Measurements from ENCODE around the gene MOCS3.
A peak's percentile ranks its signal among the peaks of the same experiment; 100 is the strongest.

Gene MOCS3, protein sequence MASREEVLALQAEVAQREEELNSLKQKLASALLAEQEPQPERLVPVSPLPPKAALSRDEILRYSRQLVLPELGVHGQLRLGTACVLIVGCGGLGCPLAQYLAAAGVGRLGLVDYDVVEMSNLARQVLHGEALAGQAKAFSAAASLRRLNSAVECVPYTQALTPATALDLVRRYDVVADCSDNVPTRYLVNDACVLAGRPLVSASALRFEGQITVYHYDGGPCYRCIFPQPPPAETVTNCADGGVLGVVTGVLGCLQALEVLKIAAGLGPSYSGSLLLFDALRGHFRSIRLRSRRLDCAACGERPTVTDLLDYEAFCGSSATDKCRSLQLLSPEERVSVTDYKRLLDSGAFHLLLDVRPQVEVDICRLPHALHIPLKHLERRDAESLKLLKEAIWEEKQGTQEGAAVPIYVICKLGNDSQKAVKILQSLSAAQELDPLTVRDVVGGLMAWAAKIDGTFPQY

DNA sequence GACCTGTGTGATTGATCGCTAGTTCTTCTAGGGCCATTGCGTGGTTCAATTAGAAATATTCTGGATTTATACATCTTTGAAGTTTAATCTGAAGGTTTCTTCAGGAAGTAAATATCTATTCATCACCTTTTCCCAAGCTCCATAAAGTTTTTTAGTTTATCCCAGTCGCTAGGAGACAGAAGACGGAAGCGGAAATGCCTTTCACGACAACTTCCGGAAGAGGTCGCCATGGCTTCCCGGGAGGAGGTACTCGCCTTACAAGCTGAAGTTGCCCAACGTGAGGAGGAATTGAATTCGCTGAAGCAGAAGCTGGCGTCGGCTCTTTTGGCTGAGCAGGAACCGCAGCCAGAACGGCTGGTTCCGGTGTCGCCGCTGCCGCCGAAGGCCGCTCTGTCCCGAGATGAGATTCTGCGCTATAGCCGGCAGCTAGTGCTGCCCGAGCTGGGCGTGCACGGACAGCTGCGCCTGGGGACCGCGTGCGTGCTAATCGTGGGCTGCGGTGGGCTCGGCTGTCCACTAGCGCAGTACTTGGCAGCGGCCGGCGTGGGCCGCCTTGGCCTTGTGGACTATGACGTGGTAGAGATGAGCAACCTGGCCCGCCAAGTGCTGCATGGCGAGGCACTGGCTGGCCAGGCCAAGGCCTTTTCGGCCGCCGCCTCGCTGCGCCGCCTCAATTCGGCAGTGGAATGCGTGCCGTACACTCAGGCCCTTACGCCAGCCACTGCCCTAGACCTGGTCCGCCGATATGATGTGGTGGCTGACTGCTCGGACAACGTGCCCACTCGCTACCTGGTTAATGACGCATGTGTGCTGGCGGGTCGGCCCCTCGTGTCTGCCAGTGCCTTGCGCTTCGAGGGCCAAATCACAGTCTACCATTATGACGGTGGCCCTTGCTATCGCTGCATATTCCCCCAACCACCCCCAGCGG is at the start of gene MOCS3:
Gene MOCS3 (plus strand): TSS at position 204 of the 928 bp plus-strand sequence. CDS start 25 bp downstream, at position 229.
- DNase-seq, result peak; percentile 88

DNA sequence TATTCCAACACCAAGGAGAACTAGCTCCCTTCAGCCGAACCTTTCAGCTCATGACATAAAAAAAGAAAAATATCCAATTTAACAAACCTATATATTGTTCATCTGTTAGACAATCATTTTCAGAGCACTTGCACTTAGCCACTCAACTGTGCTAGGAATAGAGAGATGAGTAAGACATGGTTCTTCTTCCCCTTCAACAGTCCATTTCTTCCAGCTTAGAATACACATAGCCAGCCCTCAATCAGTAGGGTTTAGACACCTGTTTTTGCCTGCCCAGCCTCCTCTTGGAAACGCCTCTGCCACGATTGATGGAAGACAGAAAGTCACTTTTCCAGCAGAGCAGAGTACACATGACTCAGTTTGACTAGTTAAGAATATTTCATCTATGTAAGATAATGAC is 49.2 kb upstream of the MOCS3 start:
- DNase-seq, result no peak

GRCh38 chr20:50911030-50911429 is 47.6 kb upstream of the MOCS3 start:
- DNase-seq, result no peak

GRCh38 chr20:50911716-50912115 is 46.9 kb upstream of the MOCS3 start:
- DNase-seq, result no peak

DNA sequence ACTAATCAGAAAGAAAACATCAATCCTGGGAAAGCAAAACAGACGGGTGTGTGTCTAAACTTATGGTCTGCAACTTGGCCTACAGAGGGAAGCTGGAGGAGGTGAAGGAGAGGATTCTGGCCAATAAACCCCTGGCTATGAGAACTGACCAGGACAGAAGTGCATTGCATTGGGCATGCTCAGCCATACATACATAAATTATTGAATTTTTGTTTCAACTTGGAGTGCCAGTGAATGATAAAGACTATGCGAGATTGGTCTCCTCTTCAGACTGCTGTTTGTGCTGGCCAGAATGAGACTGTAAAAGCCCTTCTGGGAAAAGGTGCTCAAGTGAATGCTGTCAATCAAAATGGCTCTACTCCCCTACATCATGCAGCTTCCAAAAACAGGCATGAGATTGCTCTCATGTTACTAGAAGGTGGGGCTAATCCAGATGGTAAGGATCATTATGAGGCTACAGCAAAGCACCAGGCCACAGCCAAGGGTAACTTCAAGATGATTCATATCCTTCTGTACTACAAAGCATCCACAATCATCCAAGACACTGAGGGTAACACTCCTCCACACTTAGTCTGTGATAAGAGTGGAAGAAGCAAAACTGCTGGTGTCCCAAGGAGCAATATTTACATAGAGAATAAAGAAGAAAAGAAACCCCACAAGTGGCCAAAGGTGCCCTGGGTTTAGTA is 44.8 kb upstream of the MOCS3 start:
- peak; percentile 39 for DNase-seq

- no peak for DNase-seq
Measured at GRCh38 chr20:50915424-50915823, 43.2 kb upstream of the MOCS3 start.

- DNase-seq, result no peak
Measured at GRCh38 chr20:50916257-50916656, 42.4 kb upstream of the MOCS3 start.

DNA sequence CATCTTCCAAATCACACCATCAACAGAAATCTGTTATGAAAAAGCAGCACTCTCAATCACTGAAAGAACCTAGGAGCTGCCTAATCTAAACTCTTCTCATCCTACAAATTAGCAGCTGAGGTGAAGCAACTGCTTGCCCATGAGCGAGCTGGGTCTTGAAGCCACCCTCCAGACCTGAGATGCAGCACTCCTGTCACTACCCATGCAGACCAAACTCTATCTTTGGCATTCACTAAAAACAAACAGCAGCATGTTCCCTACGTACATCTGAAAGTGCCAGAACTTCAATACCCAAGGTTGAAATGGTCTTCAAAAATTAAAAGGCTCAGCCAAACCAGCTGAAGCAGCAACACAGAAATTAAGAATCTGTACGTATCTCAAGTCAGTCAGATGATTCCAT is 41.7 kb upstream of the MOCS3 start:
- DNase-seq, result no peak

GRCh38 chr20:50918403-50918802 is 40.2 kb upstream of the MOCS3 start:
- peak; percentile 14 for DNase-seq

GRCh38 chr20:50919567-50919966 is 39.1 kb upstream of the MOCS3 start:
- no peak for DNase-seq

DNA sequence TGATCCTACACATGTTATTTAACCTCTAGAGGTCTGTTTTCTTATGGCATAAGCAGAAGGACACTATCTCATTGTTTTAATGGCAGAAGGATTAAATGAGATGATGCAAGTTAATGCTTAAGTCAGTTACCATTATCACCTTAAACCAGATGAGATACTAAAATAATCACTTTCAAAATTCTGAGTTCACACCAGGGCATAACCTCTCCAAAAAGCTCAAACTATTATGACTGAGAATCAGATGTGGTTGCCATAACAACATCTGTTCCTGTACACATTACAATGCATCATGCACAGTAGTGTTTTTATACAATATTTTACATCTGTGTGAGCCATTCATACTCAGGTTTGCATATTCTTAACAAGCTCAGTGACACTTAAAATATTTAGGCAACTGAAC is 37.6 kb upstream of the MOCS3 start:
- no peak for DNase-seq

DNA sequence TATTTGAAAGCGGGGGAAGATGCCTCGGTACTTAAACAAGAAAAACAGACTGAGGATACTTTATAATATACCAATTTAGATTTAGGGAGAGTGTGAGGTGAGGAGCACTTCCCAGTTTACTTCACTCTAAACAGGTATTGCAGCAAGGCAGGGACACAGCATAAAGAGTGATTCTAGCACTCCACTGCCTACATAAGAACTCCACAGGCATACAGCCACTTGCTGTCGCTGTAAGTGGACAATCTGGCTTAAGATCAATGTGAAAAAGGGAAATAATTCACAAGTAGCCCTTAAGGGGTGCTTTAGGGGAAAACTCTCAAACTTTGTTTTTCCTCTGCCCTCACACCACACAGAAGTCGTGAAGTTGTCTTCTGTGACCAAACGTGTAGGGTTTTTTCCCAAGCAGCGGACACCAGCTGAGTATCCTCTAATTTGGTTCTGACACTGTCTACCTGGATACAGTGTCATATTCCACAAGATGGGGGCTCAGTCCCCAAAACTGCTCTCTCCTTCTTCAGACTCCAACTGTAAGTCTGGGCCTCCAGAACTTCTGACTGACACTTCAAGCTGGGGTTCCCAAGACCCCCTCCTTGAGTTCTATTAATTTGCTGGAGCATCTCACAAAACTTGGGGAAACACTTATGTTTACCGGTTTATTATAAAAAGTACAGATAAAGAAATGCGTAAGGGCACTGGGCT is 36.7 kb upstream of the MOCS3 start:
- DNase-seq, result no peak

DNA sequence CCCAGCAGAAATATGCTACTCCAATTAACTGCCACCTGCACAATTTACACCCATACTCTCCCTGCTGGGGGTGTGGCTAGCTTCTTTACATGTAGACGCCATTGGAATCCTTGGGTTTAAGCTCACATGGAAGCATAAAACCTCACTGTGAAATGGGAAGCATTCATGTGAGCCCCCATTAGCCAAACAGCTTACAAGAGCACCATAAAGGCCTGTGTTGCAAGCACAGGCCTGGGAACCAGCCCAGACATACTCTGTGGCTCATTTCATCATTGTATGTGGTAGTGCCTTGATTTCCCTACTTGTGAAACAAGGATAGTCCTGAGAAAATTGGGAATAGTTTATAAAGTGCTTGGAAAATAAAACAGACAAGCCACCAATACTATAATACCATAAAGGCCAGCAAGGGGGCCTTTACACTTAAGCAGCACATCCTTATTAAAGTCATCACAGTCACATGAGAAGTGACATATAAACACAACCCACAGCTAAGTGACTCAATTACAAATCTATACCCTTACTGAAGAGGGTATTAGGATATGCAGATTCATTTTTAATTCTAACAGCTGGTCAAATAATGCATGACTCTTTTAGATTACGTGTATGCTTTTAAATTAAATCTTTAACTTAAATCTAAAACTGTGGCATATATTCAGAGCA is 34.2 kb upstream of the MOCS3 start:
- DNase-seq, result no peak

DNA sequence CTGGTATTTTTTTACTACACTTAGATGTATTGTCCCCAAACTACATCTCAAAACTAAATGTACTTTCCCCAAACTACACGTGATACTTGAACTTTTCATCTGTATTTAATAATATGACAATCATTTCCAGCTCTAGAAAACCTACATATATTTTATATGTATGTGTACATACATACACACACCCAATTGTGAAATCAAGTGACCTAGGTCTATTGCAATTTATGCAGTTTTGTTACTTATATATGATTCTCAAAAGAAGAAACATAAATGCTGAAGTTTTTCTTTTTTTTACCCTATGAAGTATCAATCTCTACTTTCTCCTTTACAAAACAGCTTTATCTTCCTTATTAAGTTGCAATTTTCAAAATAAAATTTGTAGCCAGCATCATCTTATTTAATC is 32.1 kb upstream of the MOCS3 start:
- no peak for DNase-seq

DNA sequence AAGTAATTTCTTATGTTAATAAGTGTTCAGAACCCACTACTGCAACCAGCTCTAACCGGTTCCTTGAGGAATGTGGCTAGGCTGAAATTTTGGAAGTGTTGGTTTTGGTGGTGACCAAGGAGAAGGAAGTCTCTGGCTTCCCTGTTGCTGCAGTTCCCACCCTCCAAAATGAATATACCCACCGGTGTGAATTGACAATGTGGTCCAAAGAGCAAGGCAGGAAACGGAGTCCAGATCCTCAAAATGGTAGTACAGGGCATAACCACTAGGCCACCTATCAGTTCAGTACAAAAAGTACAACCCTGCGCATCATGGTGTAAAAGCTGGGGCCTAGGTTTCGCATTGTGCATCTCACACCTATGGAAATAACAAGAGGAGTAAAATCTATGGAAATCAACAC is 30.1 kb upstream of the MOCS3 start:
- no peak for DNase-seq

GRCh38 chr20:50929299-50930138 is 29.1 kb upstream of the MOCS3 start:
- DNase-seq, result peak; percentile 90

GRCh38 chr20:50930139-50930975 is 28.3 kb upstream of the MOCS3 start:
- DNase-seq, result no peak

- no peak for DNase-seq
Measured at GRCh38 chr20:50930976-50931305, 27.7 kb upstream of the MOCS3 start.

DNA sequence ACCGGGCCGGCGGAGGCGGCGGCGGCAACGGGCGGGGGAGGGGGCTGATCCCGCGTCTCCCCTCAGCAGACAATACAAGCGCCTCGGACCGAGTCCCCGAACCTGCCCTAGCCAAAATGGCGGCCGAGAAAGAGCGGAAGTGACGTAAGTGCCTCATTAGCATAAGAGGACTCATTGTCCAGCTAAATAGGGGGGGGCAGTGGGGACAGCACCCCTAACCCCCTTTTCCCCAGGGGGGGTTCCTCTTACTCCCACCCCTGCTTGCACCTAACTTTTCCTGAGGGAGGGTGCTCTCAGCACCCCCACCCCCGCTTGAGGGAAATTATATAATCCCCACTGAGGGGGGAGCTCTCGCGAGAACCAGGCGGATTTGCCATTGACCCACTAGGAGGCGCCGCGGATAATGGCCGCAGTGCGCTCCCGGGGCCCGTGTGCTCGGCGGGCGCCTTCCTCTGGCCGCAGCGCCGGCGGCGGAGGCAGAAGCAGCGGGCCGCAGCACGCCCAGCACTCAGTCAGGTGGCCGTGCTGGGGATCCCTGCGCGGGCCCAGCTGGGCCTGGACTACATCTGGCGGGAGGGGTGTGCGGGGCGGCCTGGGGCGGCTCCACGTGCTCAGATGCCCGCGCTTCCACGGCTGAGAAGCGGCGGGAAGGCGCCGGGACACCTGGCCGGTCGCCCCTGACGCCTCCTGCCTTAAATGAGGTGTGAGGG is 27.2 kb upstream of the MOCS3 start, which contains the start of gene ADNP:
Gene ADNP (minus strand): TSS at position 132 of the 710 bp plus-strand sequence. CDS start 27,441 bp downstream, outside the sequence.
- DNase-seq, result peak; percentile 92
